ENCODE results near the gene TFDP1.

TFDP1 gene

GRCh38 chr13:113540523-113540922 is 44.0 kb upstream of the TFDP1 start:
- H3K4me3 ChIP-seq, result no peak overlapping the region
- no peak overlapping the region for H3K27ac ChIP-seq
- no peak for TF ChIP-seq POLR2AphosphoS5 (IDR thresholded peaks at IDR 0.05; ENCODE audit: borderline replicate concordance, low read depth, low read length)
- no peak for TF ChIP-seq FOXP2 (optimal IDR thresholded peaks at IDR 0.05; ENCODE audit: control extremely low read depth, extremely low read length, insufficient read depth)
- TF ChIP-seq EZH2 (IDR thresholded peaks at IDR 0.05), result no peak
- DNase-seq (ENCODE audit: low read depth, low spot score), result no peak
- H3K9ac ChIP-seq (ENCODE audit: insufficient read length), result no peak overlapping the region
- peaks cover 3% of the 10 kb centered on the region; the same call in 1 of the 2 replicates for H3K36me3 ChIP-seq (ENCODE audit: insufficient read depth, low read length)
- H3K9me3 ChIP-seq (ENCODE audit: low read depth, low read length), result no peaks in the 10 kb centered on the region

GRCh38 chr13:113542751-113543424 is 41.7 kb upstream of the TFDP1 start:
- no peak for TF ChIP-seq FOXP2 (optimal IDR thresholded peaks at IDR 0.05; ENCODE audit: control extremely low read depth, extremely low read length, insufficient read depth)
- TF ChIP-seq POLR2AphosphoS5 (IDR thresholded peaks at IDR 0.05; ENCODE audit: borderline replicate concordance, low read depth, low read length), result no peak
- no peak for TF ChIP-seq EZH2 (IDR thresholded peaks at IDR 0.05)
- Histone ChIP-seq H3K27ac (no peak overlapping the region), H3K9me3 (ENCODE audit: low read depth, low read length) (no peaks in the 10 kb centered on the region), H3K36me3 (ENCODE audit: insufficient read depth, low read length) (peaks cover 3% of the 10 kb centered on the region; the same call in 1 of the 2 replicates), H3K9ac (ENCODE audit: insufficient read length) (no peak overlapping the region), H3K4me3 (no peak overlapping the region)
- no peak for DNase-seq (ENCODE audit: low read depth, low spot score)

DNA sequence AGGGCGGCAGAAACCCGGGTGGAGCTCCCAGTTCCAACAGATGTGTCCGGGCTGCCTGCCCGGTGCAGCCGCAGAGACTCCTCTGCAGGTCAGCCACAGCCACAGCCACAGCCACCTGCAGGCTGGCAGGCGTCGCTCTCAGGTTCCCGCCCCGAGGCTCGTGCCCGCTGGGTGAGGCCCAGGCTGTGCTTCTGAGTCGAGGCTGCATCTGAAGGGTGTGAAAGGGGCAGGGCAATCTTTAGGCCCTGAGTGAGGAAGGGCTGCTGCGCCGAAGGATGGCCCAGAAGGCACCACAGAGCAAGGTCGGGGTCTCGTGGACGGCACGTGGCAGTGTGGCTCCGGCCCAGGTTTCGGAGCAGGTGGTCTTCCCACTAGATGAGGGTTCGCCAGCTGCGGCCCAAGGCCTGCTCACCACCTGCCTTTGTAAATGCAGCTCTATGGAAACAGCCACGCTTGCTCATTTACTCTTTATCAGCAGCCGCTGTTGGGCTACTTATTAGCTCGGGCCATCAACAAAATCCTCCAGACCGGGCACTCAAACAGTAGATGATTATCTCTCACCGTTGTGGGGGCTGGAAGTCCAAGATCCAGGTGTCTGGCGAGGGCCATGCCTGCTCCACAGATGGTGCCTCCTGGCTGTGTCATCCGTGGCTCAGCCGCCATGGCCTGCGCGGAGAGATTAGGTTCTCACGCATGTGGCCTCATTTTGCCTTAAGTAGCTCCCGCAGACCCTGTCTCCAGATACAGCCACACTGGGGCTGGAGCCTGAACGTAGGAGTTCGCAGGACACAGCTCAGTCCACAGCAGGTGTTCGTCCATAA is 40.3 kb upstream of the TFDP1 start:
- TF ChIP-seq FOXP2 (optimal IDR thresholded peaks at IDR 0.05; ENCODE audit: control extremely low read depth, extremely low read length, insufficient read depth), result no peak
- TF ChIP-seq POLR2AphosphoS5 (IDR thresholded peaks at IDR 0.05; ENCODE audit: borderline replicate concordance, low read depth, low read length), result no peak
- no peak for TF ChIP-seq EZH2 (IDR thresholded peaks at IDR 0.05)
- DNase-seq (ENCODE audit: low read depth, low spot score), result no peak
- Histone ChIP-seq H3K9me3 (ENCODE audit: low read depth, low read length) (no peaks in the 10 kb centered on the region), H3K27ac (no peak overlapping the region), H3K36me3 (ENCODE audit: insufficient read depth, low read length) (peaks cover 3% of the 10 kb centered on the region; the same call in 1 of the 2 replicates), H3K9ac (ENCODE audit: insufficient read length) (no peak overlapping the region), H3K4me3 (no peak overlapping the region)

DNA sequence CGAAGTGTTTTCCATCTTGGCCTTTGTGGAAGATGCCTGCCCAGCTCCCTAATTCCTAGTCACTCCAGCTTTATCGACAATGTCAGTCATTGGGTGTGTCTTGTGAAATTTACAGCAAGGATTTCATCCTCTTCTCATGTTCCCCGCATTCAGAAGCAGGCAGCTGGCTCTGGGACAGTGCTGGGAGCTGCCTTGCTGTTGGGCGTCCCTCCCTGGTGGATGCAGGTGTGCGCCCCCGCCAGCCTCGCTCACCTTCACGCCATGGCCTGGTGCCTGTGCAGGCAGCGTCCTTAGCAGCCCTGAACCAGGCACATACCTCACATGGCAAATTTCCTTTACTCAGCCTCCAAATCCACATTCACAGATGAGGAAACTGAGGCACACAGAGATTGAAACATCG is 39.7 kb upstream of the TFDP1 start:
- Histone ChIP-seq H3K9me3 (ENCODE audit: low read depth, low read length) (no peaks in the 10 kb centered on the region), H3K27ac (peak overlapping the region; percentile 42; the same call in 1 of the 2 replicates), H3K9ac (ENCODE audit: insufficient read length) (no peak overlapping the region), H3K36me3 (ENCODE audit: insufficient read depth, low read length) (peaks cover 3% of the 10 kb centered on the region; the same call in 1 of the 2 replicates), H3K4me3 (peak overlapping the region; percentile 38)
- DNase-seq (ENCODE audit: low read depth, low spot score), result no peak
- TF ChIP-seq EZH2 (IDR thresholded peaks at IDR 0.05), result no peak
- TF ChIP-seq FOXP2 (optimal IDR thresholded peaks at IDR 0.05; ENCODE audit: control extremely low read depth, extremely low read length, insufficient read depth), result no peak
- no peak for TF ChIP-seq POLR2AphosphoS5 (IDR thresholded peaks at IDR 0.05; ENCODE audit: borderline replicate concordance, low read depth, low read length)

DNA sequence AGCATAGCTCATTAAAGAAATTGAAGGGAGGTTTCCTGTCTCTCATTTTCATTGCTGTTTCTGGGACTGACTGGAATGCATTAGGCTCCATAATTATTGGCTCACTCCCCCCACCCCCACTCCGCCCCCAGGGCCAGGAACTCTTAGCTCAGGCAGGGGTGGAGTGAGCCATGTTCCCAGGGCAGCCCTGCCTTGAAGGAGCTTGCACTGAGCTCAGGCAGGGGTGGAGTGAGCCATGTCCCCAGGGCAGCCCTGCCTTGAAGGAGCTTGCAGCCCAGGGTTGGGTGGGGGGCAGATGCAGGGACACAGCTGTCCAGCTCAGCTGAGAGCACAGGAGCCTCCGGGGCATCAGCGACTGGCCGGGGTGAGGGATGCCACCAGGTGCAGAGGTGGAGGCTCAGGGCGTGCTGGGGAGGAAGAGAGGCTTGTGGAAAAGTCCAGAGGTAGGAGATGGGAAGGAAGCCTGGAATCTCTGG is 39.1 kb upstream of the TFDP1 start:
- Histone ChIP-seq H3K36me3 (ENCODE audit: insufficient read depth, low read length) (peaks cover 3% of the 10 kb centered on the region; the same call in 1 of the 2 replicates), H3K9ac (ENCODE audit: insufficient read length) (no peak overlapping the region), H3K9me3 (ENCODE audit: low read depth, low read length) (no peaks in the 10 kb centered on the region), H3K27ac (peak overlapping the region; percentile 42; the same call in 1 of the 2 replicates), H3K4me3 (peak overlapping the region; percentile 38)
- peak; percentile 36 for TF ChIP-seq FOXP2 (optimal IDR thresholded peaks at IDR 0.05; ENCODE audit: control extremely low read depth, extremely low read length, insufficient read depth)
- no peak for TF ChIP-seq POLR2AphosphoS5 (IDR thresholded peaks at IDR 0.05; ENCODE audit: borderline replicate concordance, low read depth, low read length)
- TF ChIP-seq EZH2 (IDR thresholded peaks at IDR 0.05), result no peak
- DNase-seq (ENCODE audit: low read depth, low spot score), result peak; percentile 35

GRCh38 chr13:113545931-113546516 is 38.5 kb upstream of the TFDP1 start:
- Histone ChIP-seq H3K36me3 (ENCODE audit: insufficient read depth, low read length) (peaks cover 3% of the 10 kb centered on the region; the same call in 1 of the 2 replicates), H3K4me3 (no peak overlapping the region), H3K27ac (no peak overlapping the region), H3K9ac (ENCODE audit: insufficient read length) (no peak overlapping the region), H3K9me3 (ENCODE audit: low read depth, low read length) (no peaks in the 10 kb centered on the region)
- DNase-seq (ENCODE audit: low read depth, low spot score), result no peak
- TF ChIP-seq FOXP2 (optimal IDR thresholded peaks at IDR 0.05; ENCODE audit: control extremely low read depth, extremely low read length, insufficient read depth), result no peak
- no peak for TF ChIP-seq POLR2AphosphoS5 (IDR thresholded peaks at IDR 0.05; ENCODE audit: borderline replicate concordance, low read depth, low read length)
- no peak for TF ChIP-seq EZH2 (IDR thresholded peaks at IDR 0.05)

GRCh38 chr13:113546571-113547237 is 37.8 kb upstream of the TFDP1 start:
- DNase-seq (ENCODE audit: low read depth, low spot score), result no peak
- Histone ChIP-seq H3K9ac (ENCODE audit: insufficient read length) (no peak overlapping the region), H3K4me3 (no peak overlapping the region), H3K36me3 (ENCODE audit: insufficient read depth, low read length) (peaks cover 3% of the 10 kb centered on the region; the same call in 1 of the 2 replicates), H3K9me3 (ENCODE audit: low read depth, low read length) (no peaks in the 10 kb centered on the region), H3K27ac (0 out of 2 replicates have a peak overlapping the region, but pooled peaks have one; percentile 13)
- TF ChIP-seq EZH2 (IDR thresholded peaks at IDR 0.05) (no peak), POLR2AphosphoS5 (IDR thresholded peaks at IDR 0.05; ENCODE audit: borderline replicate concordance, low read depth, low read length) (no peak), FOXP2 (optimal IDR thresholded peaks at IDR 0.05; ENCODE audit: control extremely low read depth, extremely low read length, insufficient read depth) (no peak)
